ENCODE measurements around the gene AKAP13.

- TF ChIP-seq CTCF (IDR thresholded peaks at IDR 0.05) (no peak), POLR2A (IDR thresholded peaks at IDR 0.05) (no peak)
These were observed 75.5 kb downstream of the AKAP13 start for GRCh38 chr15:85455891-85456290.

Data from uterus (tissue), 2 donors.